Raji (cell line): Measurements from ENCODE around the gene GAMT.

Experiments
- POLR2A ChIP-seq: IDR thresholded peaks from 2 replicates; pipeline ENCODE4 v1.6.1; 2011; ENCODE audit warnings: low read depth, low read length, control low read depth; ENCODE audit not compliant: insufficient read depth

The GAMT gene

GRCh38 chr19:1437609-1438008 lies 36.3 kb upstream of the GAMT start:
- TF ChIP-seq POLR2A: no peak

DNA sequence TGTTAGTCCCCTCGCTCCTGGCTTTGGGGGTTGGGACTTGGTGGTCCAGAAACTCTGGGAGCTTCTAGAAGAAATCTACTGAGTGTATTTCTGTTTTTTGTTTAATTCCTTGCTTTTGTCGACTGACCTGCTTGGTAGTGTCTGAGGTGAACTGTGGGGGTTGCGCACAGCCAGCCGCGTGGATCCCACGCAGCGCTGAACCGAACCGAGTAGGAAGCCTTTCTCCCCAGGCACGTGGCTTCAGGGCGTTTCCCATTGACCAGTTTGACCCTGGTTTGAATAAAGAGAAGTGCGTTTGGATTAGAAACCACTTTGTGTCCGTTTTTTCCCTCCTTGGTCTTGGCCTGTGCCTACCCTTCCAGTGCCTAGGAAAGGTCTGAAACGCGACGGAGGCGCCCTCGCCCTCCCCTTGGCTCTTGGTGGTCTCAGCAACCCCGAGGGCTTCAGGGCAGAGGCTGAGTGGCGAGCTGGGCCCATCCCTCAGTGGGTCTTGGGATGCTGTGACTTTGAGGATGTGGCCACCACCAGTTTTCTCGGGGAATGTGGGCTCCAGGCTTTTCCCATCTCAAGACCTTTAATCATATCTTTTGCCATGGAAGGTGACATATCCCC lies 34.1 kb upstream of the GAMT start:
- TF ChIP-seq POLR2A: no peak

- no peak for TF ChIP-seq POLR2A
These were observed 33.3 kb upstream of the GAMT start for GRCh38 chr19:1434577-1435060.

DNA sequence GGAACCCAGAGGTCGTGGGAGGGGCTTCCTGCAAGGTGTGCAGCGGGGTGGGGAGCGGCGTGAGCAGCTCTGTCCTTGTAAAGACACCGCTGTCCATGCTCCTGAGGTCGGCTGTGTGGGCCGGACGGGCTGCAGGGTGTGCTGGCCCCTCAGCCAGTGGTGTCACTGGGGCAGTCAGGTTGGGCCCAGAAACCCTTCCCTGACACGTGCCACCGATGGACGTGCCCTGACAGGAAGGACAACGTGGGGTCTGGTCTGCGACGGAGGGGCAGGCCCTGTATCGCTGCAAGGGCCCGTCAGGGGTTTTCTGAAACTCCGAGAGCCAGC lies 32.7 kb upstream of the GAMT start:
- no peak for TF ChIP-seq POLR2A

DNA sequence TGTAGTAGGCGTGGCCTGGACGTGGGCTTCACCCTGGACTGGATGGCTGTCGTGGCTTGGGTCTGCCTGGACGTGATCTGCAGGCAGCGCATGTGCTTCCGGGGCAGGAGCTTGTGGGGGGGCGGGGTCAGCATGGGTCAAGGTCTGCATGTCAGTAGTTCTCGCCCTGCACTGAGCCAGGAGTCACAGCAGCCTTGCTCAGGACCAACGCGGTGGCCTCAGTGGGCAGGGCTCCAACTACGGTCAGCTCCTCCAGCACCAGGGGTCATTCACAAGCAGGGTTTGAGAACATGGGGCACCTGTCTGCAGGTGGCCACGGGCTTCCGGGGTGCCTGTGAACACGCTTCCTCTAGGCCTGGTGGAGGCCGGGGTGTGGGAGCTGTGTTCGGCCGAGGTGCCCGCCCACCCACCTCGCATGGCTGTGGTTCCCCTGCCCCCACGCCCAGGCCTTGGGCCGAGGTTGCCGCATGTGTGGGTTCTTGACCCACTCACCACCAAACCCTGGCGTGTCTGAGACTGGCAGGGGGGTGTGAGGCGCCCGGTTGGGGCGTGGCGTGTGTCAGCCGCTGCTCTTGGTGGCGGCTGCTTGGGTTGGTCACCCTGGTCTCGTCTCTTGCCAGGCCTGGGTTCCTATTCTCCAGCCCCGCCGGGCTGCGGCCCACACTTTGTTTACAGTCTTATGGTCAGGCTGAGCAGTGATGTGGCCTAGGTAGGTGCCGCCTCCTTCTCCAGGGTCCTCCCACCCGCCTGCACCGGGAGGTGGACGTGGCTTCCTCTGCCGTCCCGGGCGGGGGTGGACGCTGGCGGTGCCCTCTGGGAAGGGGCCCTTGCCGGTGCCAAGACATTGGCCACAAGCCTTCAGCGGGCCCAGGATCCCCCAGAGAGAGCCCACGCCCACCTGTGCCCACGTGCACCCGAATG lies 32.0 kb upstream of the GAMT start:
- no peak for TF ChIP-seq POLR2A

- no peak for TF ChIP-seq POLR2A
These were observed 31.2 kb upstream of the GAMT start for GRCh38 chr19:1432507-1432887.

- no peak for TF ChIP-seq POLR2A
These were observed 30.6 kb upstream of the GAMT start for GRCh38 chr19:1431759-1432506.

GRCh38 chr19:1430246-1430645 lies 28.9 kb upstream of the GAMT start:
- TF ChIP-seq POLR2A: no peak

DNA sequence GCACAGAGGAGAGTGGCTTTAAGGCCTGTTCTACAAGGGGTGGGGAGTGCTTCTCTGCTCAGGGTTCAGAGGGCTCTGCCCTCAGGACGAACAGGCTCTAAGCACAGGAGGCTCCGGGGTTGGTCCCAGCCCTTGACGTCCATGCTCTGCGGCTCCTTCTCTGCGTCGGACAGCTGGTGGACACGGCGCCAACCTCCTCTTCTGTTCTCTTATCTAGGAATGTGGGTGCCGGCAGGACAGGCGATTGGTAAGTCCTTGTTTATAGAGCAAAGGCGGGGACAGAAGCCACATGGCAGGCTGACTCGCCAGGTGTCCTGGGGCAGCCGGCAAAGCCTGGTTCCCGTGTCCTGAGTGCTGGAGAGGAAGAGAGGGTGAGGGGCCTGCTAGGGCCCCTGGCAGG lies 28.4 kb upstream of the GAMT start:
- no peak for TF ChIP-seq POLR2A

GRCh38 chr19:1428738-1429391 lies 27.5 kb upstream of the GAMT start:
- no peak for TF ChIP-seq POLR2A

DNA sequence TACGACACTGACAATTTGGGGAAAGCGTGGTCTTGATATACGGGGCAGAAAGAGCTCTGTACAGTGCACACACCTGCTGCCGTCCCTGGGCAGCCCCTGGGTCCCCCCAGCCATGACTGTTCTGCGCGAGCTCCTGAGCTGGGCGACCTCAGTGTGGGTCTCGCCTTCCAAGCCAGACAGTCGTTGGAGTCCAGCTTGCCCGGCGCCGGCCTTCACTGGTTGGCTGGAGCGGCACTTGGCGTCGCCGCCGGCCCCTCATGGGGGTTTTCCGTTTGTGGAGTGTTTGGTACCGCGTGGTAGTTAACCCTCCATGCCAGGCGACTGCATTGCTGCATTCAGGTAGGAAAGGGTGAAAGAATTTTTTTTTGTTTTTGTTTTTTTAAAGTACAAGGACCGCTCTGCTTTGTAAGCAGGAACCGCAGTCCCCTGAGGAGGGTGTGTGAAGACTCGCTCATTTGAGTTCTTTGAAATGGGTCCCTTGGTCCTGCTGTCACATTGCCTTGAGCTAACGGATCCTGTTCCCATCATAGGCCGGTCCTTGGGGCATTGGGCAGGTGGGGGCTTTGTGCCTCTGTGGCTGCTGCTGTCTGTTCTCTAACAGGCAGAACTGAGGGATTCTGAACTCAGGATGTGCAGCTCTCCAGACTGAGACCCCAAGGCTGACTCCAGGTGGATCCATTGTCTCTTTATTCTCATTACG lies 26.0 kb upstream of the GAMT start:
- TF ChIP-seq POLR2A: no peak

GRCh38 chr19:1426736-1427135 lies 25.4 kb upstream of the GAMT start:
- no peak for TF ChIP-seq POLR2A

DNA sequence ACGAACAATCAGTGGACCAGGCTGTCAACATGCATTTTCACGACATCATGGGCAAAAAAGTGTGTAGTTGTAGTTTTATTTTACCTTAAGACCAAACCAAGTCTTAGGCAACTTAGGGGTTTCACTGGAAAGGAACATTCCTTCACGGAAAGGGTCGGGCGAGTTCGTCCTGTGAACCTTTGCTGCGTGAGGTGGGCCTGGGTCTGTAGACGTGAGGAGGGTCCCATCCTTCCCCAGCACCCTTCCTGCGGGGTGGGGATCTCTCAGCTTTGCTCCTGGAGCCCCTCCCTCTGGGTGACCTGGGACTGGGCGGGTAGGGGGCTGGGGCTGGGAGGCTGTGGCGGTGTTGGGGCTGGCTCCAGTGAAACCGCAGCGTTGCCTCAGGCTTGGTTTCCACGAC lies 24.6 kb upstream of the GAMT start:
- TF ChIP-seq POLR2A: no peak

DNA sequence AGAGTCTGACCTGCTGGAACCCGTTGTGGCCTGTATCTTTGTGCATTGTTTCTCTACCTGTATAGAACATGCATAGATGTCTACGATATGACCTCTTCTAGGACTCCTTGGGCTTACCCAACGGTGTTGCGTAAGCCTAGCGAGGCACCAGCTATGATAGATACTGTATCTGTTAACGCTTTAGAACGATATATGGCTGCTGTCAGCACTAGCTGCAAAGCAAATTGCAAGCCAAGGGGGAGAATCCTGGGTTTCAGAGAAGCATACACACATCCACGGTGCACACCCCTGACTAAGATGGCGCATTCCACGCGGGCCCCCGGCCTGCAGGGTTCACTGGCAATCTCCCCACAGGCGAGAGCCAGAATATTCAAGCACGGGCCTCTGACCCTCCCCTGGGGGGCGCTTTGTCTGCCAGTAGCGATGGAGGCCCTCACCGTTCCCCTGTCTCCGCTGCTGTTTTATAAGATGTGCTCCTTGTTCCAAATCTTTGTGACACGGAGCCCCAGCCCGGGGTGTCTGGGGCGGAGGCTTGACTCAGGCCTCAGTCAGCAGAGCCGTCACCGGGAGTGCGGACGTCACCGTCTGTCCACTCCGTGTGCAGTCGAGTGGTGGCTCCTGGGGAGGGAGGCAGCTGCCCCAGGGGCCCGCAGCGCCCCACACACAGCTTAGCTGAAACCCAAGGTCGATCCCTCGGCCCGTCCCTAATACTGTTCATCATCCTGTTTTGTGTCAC lies 23.9 kb upstream of the GAMT start:
- no peak for TF ChIP-seq POLR2A

- TF ChIP-seq POLR2A: no peak
These were observed 23.0 kb upstream of the GAMT start for GRCh38 chr19:1424192-1424955.
